HG03565 (cell line): Measurements from ENCODE around the gene MCEMP1.
"Not testable (repeated sequence)": the region's sequence is repeated elsewhere in the genome, so short reads cannot be mapped to it uniquely, and the experiment has no call there.

Source experiments
- ATAC-seq: cut with Tn5 transposase; IDR thresholded peaks from one replicate; pipeline ENCODE4 v1.9.1; 2021; ENCODE audit warnings: mild to moderate bottlenecking, moderate library complexity; ENCODE audit not compliant: unreplicated experiment

Gene MCEMP1

DNA sequence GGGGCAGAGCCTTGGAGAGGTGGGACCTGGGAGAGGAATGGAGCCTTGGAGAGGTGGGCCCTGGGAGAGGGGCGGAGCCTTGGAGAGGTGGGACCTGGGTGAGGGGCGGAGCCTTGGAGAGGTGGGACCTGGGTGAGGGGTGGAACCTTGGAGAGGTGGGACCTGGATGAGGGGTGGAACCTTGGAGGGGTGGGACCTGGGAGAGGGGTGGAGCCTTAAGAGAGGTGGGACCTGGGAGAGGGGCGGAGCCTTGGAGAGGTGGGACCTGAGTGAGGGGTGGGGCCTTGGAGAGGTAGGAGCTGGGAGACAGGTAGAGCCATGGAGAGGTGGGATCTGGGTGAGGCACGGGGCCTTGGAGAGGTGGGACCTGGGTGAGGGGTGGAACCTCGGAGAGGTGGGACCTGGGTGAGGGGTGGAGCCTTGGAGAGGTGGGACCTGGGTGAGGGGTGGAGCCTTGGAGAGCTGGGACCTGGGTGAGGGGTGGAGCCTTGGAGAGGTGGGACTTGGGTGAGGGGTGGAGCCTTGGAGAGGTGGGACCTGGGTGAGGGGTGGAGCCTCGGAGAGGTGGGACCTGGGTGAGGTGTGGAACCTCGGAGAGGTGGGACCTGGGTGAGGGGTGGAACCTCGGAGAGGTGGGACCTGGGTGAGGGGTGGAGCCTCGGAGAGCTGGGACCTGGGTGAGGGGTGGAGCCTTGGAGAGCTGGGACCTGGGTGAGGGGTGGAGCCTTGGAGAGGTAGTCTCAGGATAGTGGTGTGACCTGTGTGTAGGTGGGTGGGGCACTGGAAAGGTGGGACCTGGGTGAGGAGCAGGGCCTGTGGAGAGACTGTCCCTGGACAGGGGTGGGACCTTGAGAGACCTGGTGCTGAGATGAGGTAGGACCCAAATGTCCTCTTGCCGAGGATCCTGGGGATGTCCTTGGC, 33.0 kb upstream of the MCEMP1 start:
- ATAC-seq = not testable (repeated sequence)

DNA sequence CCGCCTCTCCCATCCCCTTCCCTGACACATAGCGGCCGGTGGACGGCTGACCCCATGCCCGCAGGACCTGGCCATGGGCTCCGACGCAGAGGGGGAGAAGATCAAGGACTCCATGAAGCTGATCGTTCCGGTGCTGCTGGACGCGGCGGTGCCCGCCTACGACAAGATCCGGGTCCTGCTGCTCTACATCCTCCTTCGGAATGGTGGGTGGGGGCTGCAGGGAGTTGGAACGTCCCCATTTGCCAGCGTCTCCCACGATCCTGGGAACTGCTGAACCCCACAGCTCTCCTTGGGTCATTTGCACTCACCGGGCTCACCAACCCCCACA, 32.4 kb upstream of the MCEMP1 start:
- ATAC-seq = no peak

DNA sequence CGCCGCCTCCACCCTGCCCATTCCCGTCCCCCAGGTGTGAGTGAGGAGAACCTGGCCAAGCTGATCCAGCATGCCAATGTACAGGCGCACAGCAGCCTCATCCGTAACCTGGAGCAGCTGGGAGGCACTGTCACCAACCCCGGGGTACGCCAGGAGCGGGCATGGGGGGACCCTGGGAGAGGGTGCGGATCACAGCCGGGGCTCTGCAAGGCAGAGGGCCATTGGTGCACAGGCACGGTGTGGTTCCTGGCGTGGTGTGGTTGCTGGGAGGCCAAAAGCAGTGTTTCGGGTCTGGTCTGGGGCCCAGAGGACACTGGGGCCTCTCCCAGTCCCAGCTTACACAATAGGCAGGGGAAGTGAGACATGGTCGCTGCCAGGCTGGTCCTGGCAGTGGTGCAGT, 31.7 kb upstream of the MCEMP1 start:
- no peak for ATAC-seq

DNA sequence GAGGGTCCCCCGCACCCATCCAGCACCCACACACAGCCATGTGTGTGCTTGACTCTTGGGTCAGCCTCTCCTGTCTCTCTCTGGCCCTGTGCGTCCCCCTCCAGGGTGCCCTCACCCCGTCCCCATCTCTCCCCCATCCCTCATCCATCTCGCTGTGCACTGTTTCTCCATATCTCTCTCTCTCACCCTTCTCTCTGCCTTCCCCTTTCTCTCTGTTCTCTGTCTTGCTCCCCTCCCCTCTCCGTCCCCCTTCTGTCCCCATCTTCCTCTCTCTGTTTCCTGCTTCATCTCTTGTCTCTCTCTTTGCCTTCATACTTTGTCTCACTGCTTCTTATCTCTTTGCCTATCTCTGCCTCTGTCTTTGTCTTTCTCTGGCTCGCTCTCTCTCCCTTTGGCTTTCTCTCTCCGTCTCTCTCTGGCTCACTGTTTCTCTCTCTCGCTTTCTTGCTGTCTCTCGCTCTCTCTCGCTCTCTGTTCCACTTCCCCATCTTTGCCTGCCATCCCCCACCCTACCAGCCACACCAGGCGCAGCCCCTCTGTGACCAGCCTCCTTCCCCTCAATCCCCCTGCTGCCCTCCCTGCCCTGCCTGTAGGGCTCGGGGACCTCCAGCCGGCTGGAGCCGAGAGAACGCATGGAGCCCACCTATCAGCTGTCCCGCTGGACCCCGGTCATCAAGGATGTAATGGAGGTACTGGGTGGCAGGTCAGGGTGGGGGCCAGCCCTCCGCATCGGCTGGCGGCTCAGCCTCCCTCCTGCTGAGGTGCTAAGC, 31.0 kb upstream of the MCEMP1 start:
- no peak for ATAC-seq

DNA sequence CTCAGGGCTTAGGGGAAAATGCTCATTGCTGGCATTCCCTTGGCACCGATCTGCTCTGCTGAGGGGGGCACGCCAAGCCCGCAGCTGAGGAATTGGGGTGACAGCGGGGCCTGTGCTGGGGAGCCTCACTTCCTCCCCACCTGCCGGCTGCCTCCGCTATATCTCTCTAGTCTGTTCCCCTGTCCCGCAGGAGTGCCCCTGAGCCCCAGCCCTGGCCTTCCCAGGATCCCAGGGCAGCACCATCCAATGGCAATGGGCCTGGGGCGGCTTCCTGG, 30.5 kb upstream of the MCEMP1 start:
- ATAC-seq = no peak

DNA sequence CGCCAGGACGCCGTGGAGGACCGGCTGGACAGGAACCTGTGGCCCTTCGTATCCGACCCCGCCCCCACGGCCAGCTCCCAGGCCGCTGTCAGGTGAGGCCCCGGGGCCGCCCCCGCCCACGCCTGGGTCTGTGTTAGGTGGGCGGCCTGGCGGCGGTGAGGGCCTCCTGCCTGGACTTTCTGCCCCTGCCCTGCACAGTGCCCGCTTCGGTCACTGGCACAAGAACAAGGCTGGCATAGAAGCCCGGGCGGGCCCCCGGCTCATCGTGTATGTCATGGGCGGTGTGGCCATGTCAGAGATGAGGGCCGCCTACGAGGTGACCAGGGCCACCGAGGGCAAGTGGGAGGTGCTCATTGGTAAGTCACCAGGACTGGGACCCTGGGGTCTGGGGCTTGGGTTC, 29.7 kb upstream of the MCEMP1 start:
- ATAC-seq = no peak

DNA sequence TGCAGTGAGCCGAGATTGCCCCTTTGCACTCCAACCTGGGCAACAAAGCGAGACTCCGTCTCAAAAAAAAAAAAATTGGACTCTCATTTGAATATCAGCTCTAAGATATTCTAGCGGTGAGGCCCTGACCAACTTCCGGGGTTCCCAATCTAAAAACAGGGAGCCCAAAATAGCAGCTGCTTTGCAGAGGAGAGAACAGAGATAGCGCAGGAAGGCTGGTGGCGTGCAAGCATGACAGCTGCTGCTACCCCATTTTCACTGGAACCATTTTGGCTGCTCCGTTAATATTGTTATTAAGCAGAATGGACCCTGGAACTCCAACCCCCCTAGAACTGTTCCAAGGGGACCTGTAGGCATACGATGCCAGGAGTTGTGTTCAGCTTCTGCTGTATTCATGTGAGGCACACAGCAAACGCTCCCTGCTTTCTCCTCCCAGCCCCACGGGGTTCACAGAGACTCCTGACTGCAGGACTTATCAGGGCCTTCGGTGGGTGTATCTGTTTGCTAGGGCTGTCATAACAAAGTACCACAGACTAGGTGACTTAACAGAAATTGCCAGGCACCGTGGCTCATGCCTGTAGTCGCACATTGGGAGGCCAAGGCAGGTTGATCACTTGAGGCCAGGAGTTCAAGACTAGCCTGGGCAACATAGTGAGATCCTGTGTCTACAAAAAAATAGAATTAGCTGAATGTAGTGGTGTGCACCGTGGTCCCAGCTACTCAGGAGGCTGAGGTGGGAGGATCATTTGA, 28.4 kb upstream of the MCEMP1 start:
- no peak for ATAC-seq

DNA sequence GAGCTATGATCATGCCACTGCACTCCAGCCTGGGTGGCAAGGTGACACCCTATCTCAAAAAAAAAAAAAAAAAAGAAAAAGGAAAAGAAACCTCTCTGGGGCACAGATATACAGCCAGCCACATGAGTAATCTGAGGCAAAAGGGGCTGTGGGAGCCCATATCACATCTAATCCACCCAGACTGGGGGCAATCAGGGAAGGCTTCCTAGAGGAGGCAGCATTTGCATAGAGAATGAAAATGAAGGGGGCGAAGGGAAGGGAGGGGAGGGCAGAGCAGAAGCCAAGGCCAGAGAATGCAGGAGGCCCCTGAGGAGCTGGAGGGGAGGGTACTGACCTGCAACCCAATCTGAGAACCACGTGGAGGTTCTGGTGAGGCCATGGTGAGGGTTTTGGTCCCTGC, 26.7 kb upstream of the MCEMP1 start:
- ATAC-seq = no peak

DNA sequence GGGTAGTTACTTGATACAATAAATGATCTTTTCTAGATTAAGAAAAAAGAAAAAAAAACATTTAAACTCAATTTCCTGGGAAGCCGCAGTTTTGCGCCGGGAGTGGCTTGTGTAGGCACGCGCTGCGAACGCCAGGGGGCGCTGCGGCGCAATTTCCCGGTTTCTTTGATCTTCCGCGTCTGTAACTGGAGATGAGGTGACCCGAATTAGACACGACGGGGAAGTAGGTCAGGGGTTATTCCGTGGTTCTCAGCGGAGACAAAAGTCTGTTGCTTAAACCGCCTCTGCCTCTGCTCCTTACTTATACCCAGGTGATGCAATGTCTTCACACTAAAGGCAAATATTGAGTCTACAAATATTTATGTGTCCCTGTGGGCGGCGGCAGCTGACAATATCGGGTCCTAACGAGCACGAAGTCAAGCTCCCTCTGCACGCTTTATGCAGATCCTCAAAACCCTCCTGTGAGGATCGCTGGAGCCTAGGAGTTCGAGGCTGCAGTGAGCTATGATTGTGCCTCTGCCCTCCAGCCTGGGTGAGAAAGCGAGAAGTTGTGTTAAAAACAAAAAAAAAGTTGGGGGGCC, 24.7 kb upstream of the MCEMP1 start:
- ATAC-seq = no peak

DNA sequence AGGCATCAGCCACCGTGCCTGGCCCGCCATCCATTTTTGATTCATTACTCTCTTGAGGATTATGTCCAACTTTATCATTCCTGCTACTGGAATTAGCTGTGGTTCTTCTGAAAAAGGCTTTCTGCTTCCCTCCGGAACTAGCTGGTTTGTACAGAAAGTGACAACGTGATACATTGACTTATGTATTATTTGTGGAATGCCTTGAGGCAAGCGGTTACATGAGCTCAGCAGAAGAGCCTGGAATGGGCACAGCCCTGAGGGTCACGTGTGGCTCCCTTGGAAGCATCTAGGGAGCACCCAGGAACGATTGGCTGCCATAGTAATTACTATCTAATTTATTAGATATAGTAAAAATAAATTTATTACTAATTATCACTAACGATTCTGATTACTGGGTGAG, 22.5 kb upstream of the MCEMP1 start:
- no peak for ATAC-seq

DNA sequence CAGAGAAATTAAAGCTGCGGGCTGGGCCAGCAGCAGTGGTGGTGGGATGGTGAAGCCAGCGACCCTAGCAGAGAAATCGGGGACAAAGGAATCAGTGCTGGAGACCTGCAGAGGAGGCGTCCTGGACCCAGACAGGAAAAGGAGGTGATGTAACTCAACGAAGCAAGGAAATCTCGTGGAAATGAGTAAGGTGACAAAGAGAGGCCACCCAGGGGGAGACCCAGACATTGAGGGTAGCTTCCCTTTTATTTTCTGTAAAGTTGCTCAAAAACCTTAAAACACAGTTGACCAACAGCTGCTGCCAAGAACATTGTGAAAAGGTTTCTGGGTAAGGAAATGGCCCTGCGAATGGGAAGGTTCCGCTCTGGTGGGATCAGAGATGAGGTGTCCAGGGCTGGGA, 21.3 kb upstream of the MCEMP1 start:
- ATAC-seq = no peak

DNA sequence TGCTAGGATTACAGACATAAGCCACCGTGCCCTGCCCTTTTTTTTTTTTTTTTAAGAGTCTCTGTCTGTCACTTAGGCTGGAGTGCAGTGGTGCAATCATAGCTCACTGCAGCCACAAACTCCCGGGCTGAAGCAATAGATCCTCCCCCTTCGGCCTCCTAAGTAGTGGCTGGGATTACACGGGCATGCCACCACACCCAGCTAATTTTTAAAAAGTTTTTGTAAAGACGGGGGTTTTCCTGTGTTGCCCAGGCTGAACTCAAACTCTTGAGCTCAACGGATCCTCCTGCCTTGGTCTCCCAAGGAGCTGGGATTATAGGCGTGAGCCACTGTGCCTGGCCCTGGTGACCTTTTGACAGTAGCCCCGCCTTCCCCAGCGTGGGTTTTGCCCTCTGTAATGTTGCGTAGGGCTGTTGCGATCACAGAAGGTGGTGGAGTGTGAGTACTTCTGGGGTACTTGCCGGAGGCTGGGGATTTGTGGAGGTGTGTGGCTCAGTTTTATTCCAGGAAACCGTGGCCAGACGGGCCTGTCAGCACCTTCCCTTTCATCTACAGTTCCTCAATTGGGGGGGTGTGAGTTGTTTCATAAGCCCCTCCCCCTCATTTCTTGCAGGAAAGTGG, 19.6 kb upstream of the MCEMP1 start:
- ATAC-seq = no peak

DNA sequence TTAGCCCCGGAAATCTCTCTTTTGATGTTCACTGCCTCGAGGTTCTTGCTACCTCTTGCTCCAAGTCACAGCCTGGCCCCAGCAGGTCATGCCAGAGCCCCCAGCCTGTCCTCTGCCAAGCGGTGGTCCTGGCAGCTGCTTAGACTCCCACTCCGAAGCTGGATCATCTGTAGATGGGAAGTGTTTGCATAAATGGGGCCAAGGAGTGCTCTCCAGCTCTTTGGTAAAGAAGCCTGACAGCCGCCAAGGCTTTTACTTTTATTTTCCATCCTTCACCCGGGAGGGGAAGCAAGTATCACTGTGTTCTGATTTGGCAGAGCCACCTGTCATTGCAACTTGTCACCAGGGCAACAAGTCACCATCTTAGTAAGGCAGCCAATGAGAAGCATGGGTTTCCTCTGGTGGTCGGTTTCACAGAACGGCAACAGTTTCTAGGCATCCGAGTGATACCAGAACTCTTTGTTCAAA, 18.6 kb upstream of the MCEMP1 start:
- peak; percentile 57 for ATAC-seq

DNA sequence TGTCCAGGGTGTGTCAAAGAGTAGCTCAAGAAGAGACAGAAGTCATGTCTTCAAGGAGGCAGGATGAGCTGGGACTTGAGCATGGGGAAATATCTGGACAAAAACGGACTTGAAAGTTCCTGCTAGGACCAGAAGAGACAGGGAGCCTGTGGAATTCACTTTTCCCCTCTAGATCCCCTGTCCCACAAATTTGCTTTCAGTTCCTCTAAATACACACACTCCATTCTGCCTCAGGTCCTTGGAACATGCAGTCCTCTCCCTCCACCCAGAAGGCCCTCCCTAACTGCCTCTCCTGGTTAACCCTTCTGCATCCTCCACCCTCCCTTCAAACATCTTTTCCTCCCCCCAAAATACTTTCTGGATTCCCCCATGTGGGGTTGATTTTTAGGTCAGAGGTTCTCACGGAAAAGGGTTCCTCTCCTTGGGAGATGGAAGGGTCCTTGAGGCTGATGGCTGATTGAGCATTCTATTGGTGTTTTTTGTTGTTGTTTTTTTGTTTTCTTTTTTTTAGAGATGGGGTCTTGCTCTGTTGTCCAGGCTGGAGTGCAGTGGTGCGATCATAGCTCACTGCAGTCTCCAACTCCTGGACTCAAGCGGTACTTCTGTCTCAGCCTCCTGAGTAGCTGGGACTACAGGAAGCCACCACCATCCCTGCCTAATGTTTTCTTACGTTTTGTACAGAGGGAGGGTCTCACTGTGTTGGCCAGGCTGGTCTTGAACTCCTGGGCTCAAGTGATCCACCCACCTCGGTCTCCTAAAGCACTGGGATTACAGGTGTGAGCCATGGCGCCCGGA, 14.9 kb upstream of the MCEMP1 start:
- no peak for ATAC-seq

DNA sequence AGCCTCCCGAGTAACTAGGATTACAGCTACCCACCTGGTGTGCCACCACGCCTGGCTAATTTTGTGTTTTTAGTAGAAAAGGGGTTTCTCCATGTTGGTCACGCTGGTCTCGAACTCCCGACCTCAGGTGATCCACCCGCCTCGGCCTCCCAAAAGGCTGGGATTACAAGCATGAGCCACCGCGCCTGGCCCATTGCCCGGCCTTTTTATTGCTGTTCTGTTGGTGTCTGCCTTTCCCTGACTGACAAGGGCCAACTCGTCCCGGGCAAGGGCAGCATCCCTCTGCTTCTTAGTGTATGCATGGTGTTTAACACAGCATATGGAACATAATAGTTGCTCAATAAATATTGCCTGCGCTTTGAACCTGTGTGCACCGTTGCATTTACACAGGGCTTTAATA, 14.2 kb upstream of the MCEMP1 start:
- no peak for ATAC-seq

DNA sequence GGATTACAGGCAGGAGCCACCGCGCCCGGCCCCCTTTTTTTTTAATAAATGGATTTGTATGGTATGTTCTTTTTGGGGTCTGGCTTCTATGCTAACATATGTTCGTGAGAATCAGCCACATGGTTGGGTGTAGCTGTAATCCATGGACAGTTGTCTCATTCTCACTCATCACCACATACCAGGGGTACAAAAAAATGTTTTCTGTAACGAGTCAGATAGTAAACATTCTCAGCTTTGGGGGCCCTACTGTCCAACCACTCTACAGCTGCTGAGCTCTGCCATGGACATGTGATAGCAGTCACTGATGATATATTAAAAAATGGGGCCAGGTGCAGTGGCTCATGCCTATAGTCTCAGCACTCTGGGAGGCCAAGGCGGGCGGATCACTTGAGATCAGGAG, 13.2 kb upstream of the MCEMP1 start:
- no peak for ATAC-seq

DNA sequence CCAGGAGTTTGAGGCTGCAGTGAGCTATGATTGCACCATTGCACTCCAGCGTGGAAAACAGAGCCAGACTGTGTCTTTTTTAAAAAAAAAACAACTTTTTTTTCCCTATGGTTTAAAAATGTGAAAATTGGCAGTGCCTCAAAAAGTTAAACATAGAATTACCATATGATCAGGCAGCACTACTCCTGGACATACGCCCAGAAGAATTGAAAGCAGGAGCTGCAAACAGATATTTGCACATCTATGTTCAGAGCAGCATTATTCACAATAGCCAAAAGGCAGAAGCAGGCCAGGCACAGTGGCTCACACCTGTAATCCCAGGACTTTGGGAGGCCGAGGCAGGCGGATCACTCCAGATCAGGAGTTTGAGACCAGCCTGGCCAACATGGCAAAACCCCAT, 11.8 kb upstream of the MCEMP1 start:
- no peak for ATAC-seq

DNA sequence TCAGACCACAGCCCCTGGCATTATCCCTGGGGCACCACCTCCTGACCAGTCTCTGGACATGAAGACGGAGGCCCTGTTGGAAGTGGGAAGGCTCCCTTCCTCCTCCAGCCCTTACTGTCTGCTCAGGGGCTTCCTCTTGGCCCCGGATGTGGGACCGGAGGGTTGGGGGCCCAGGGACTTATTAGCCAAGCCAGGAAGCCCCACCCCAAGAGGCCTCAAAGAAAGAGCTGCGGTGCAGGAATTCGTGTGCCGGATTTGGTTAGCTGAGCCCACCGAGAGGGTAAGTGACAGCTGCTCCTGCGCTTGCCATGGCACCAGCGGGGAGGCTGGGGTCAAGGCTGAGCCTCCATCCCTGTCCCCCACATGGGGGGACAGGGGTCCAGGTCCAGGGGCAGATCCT, 8.0 kb upstream of the MCEMP1 start, which contains the start of gene RETN:
Gene RETN (plus strand): TSS at position 208 of the 400 bp plus-strand sequence. CDS start 278 bp downstream, outside the sequence.
- ATAC-seq = no peak

DNA sequence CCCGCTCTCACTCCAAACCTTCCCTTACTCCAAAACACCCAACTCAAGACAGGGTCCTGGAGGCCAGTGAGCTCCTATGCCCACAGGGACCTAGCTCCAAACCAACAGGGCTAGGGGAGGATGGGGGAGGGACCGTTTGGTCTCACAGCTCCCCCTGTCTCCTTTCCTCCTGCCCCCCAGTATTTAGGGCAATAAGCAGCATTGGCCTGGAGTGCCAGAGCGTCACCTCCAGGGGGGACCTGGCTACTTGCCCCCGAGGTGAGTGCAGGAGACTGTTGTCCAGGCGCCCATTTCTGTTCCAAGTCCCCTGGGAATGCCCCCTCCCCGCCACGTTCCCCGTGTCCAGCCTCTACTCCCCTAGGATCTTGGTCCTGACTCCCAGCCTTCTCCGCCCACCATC, 7.2 kb upstream of the MCEMP1 start:
- no peak for ATAC-seq

DNA sequence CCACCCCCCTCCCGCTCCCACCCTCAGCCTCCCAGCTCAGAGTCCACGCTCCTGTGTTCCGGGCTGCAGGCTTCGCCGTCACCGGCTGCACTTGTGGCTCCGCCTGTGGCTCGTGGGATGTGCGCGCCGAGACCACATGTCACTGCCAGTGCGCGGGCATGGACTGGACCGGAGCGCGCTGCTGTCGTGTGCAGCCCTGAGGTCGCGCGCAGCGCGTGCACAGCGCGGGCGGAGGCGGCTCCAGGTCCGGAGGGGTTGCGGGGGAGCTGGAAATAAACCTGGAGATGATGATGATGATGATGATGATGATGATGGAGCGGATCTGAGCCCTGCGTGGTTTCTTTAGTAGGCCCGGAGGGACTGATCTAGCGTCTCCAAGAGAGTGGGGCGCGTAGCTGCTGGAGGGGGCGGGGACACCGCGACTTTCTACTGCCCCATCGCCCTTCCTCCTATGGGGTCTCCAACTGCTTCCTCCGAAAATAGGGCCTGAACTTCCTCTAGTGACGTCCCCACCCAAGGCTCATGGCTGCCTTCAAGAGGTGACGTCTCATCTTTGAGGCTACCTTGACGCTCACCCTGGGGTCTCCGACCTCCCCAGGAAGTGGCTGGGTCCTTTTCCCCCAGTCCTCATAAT, 6.6 kb upstream of the MCEMP1 start:
- ATAC-seq = no peak
